ENCODE measurements around the gene GCN1.
A peak's percentile ranks its signal among the peaks of the same experiment; 100 is the strongest.

GCN1 gene

DNA sequence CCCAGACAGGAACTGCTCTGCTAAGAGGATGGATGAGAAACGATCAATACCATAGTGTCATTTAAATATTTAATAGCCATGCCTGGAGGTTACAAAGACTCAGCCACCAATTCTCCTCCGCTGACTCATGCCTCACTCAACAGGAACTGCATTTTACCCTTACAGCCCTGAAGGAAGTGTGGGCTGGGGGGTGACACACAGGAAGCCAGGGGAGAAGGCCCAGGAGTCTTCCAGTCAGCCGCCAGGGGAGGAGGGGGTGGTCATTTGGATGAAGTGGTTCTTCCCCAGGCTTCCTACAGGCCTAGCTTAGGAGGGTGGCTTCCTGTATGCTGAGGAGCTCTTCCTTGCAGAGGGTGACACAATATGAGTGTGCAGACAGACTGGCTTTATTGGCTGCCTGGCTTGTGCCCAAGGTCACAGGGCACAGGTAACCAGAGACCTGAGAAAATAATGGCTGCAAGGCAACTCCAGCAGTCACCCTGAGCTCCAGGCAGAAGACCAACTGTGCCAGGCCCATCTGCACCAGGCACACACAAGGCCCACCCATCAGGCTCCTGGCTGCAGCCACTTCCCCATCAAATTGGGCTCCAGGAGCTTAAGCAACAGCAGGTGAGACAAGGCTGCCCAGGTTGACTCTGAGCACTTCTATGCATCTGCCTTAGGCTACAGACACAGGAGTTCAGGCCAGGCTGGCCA lies 36.9 kb upstream of the GCN1 start:
- DNase-seq (ENCODE audit: low read depth): no peak
- TF ChIP-seq, protein P1, sequence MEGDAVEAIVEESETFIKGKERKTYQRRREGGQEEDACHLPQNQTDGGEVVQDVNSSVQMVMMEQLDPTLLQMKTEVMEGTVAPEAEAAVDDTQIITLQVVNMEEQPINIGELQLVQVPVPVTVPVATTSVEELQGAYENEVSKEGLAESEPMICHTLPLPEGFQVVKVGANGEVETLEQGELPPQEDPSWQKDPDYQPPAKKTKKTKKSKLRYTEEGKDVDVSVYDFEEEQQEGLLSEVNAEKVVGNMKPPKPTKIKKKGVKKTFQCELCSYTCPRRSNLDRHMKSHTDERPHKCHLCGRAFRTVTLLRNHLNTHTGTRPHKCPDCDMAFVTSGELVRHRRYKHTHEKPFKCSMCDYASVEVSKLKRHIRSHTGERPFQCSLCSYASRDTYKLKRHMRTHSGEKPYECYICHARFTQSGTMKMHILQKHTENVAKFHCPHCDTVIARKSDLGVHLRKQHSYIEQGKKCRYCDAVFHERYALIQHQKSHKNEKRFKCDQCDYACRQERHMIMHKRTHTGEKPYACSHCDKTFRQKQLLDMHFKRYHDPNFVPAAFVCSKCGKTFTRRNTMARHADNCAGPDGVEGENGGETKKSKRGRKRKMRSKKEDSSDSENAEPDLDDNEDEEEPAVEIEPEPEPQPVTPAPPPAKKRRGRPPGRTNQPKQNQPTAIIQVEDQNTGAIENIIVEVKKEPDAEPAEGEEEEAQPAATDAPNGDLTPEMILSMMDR (IDR thresholded peaks at IDR 0.05; ENCODE audit: insufficient read depth, low read depth, low read length, missing control alignments): no peak
- H3K4me3 ChIP-seq (ENCODE audit: low read depth, low read length): no peak overlapping the region

DNA sequence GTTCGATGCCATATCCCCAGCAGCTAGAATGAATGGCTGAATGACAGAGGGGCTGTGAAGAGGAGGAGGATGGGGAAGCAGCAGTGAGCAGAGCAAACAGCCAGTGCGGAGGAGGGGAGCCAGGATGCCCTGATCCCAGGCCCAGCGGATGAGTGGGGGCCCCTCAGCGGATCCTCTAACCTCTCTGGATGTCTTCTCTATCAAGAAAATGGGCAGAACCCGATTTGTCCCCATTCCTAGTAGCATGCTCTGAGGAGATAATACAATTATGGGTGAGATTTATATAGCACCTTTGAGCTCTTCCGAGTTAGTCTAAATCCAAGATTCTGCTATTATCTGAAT lies 36.4 kb upstream of the GCN1 start:
- TF ChIP-seq, protein P1 (IDR thresholded peaks at IDR 0.05; ENCODE audit: insufficient read depth, low read depth, low read length, missing control alignments): no peak
- DNase-seq (ENCODE audit: low read depth): no peak
- no peak overlapping the region for H3K4me3 ChIP-seq (ENCODE audit: low read depth, low read length)

DNA sequence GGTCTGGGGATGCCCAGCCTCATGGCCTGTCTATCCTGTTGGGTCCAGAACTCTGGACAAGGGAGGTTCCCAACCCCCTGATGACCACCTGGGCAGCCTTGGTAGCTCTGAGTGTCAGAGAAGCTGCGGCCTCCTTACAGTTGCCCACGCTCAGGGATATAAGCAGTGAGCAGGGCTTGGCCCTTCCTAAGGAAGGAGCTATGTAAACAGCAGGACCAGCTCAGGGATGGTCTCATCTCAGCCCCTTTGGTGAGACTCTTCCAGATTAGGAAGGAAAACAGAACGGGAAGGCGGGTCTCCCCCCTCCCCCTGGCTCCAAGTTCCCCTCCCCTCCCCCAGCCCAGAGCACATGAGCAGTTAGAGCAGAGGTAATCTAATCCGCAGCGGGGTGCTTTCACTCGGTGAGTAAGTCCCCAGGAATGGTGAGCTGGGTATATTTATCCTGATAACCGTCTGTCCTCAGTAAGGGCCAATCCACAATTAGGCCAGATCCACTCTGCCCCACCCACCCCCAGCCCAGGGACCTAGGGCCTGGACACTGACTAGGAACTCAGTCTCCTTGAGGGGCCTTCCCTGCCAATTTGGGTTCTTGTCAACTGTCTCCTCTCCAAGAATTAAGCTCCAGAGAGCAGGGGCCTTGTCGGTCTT lies 35.9 kb upstream of the GCN1 start:
- DNase-seq (ENCODE audit: low read depth): no peak
- TF ChIP-seq, protein P1 (IDR thresholded peaks at IDR 0.05; ENCODE audit: insufficient read depth, low read depth, low read length, missing control alignments): no peak
- no peak overlapping the region for H3K4me3 ChIP-seq (ENCODE audit: low read depth, low read length)

DNA sequence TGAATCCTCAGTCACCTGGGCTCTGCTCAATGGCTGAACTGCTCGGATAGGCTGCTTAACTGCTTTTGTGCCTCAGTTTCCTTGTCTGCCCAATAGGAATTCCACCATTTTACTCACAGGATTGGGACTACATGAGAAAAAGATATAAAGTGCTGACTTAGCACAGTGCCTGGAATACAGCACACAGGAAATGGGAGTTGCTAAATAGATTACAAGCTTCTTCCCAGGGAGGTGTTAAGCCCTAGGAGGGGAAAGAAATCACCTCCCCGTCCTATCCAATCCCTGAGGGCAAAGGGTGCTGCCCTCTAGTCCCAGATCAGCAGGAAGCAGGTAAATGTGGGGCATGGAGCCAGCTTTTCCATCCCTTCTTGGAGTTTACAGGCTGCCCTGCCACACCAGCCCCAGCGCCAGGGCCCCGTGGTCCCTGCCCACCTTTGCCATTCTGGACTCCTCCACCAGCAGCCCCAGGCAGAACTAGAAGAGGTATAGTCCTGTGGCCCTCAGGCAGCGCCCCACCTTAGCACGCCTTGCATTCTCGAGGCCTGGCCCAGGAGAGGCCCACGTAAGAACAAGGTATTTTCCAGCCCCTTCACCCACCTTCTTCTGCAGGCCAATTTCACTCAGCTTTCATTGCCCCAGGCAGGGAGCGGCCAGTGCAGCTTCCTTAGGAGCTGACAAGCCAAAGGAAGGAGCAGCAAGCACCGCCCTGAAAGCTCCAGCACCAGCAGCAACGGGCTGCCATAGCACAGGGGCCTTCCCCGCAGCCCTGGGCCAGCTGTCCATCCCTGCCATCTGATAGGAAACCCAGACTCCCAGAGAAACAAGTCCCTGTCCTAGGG lies 35.2 kb upstream of the GCN1 start:
- no peak overlapping the region for H3K4me3 ChIP-seq (ENCODE audit: low read depth, low read length)
- no peak for DNase-seq (ENCODE audit: low read depth)
- TF ChIP-seq, protein P1 (IDR thresholded peaks at IDR 0.05; ENCODE audit: insufficient read depth, low read depth, low read length, missing control alignments): no peak

DNA sequence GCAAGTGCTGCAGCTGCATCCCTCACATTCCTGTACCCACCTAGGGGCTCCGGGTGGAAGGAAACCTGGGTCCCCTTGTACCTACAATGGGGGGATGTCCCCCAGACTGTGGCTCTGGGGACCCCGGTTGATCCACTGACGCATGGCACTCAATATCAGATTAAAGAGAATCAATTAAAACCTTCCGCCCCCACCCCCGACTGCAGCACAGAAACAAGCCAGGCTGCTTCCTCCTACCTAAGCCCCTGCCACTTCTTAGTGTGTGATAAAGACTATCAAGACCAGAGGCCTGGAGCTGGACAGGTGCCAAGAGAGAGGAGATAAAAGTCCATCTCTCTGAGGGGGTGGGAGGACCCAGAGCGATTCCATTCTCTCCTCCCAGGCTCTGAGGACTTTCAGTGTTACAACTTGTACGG lies 34.6 kb upstream of the GCN1 start:
- TF ChIP-seq, protein P1 (IDR thresholded peaks at IDR 0.05; ENCODE audit: insufficient read depth, low read depth, low read length, missing control alignments): no peak
- no peak for DNase-seq (ENCODE audit: low read depth)
- H3K4me3 ChIP-seq (ENCODE audit: low read depth, low read length): no peak overlapping the region

DNA sequence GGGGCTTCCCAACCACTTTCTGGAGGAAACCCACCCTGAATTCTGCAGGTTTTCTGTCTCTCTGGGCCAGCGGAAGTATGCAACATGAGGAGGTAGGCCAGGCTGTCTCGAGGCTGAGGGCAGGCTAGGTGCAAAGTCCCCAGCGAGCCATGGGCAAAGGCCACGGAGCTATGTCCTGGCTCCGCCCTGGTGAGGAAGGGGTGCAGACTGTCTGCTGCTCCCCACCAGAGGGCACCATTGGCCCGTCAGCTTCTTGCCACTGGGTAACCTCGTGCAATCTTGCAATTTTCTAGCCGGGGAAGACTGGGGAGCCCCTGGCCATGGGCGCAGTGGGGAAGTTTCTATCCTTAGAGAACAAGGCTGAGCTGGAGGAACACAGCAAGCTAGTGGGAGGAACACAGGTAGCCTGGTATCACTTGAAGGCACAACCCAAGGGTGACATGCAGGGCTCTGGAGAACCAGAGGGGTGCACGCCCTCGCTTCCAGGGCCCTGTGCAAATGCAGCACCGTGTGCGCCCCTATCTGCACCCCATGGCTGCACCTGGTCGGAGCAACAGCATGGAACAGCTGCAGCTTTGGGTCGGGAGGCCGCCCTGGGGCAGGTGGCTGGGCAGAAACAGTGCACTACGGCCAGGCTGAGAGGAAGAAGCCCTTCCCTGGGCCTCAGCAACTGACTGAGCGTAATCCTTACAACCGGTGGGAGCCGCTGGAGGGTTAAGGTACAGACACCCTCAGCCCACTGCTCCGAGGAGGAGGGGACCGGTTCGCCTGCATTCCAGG lies 34.0 kb upstream of the GCN1 start:
- TF ChIP-seq, protein P1 (IDR thresholded peaks at IDR 0.05; ENCODE audit: insufficient read depth, low read depth, low read length, missing control alignments): peak; percentile 96
- no peak overlapping the region for H3K4me3 ChIP-seq (ENCODE audit: low read depth, low read length)

More for the DNA sequence above, 34.0 kb upstream of the GCN1 start:
- DNase-seq (ENCODE audit: low read depth): peak; percentile 87

All from GM12865 (cell line).